ENCODE results near the gene LRRC56. TPM values are rescaled to one million over a fixed set of nuclear protein-coding genes. Genes with fewer than 3 reads are reported as not detected.
A peak's percentile ranks its signal among the peaks of the same experiment; 100 is the strongest.

Gene LRRC56
- total and polyA plus RNA-seq, 9 of the 15 experiments (the other 6 are each of a cell fraction or from before 2014, with no cell fraction given), result 0.03 to 4.5 (median 1.0) TPM; not detected in 1

GRCh38 chr11:506238-506994, 30.9 kb upstream of the LRRC56 start (continued):
- TF ChIP-seq, protein P1, sequence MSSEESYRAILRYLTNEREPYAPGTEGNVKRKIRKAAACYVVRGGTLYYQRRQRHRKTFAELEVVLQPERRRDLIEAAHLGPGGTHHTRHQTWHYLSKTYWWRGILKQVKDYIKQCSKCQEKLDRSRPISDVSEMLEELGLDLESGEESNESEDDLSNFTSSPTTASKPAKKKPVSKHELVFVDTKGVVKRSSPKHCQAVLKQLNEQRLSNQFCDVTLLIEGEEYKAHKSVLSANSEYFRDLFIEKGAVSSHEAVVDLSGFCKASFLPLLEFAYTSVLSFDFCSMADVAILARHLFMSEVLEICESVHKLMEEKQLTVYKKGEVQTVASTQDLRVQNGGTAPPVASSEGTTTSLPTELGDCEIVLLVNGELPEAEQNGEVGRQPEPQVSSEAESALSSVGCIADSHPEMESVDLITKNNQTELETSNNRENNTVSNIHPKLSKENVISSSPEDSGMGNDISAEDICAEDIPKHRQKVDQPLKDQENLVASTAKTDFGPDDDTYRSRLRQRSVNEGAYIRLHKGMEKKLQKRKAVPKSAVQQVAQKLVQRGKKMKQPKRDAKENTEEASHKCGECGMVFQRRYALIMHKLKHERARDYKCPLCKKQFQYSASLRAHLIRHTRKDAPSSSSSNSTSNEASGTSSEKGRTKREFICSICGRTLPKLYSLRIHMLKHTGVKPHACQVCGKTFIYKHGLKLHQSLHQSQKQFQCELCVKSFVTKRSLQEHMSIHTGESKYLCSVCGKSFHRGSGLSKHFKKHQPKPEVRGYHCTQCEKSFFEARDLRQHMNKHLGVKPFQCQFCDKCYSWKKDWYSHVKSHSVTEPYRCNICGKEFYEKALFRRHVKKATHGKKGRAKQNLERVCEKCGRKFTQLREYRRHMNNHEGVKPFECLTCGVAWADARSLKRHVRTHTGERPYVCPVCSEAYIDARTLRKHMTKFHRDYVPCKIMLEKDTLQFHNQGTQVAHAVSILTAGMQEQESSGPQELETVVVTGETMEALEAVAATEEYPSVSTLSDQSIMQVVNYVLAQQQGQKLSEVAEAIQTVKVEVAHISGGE (CRISPR knock-in tag; IDR thresholded peaks at IDR 0.05), result peak in 1 of 3 experiments; percentile 45; a peak in 1 of 6 replicates
- 0 out of 2 replicates have a peak, but pooled peaks have one; percentile 35 for TF ChIP-seq ZNF583 (CRISPR knock-in tag; IDR thresholded peaks at IDR 0.05)
- peak; percentile 97 for TF ChIP-seq EP400 (IDR thresholded peaks at IDR 0.05)
- 0 out of 2 replicates have a peak, but pooled peaks have one; percentile 34 for TF ChIP-seq HES1 (IDR thresholded peaks at IDR 0.05; ENCODE audit: low read depth)
- TF ChIP-seq MXD1 (CRISPR knock-in tag; IDR thresholded peaks at IDR 0.05; ENCODE audit: borderline replicate concordance, poor library complexity, severe bottlenecking), result peak; percentile 82
- no peak for TF ChIP-seq GABPB2 (CRISPR knock-in tag; conservative IDR thresholded peaks at IDR 0.05)
- TF ChIP-seq THAP12 (CRISPR knock-in tag; IDR thresholded peaks at IDR 0.05), result 0 out of 2 replicates have a peak, but pooled peaks have one; percentile 25
- TF ChIP-seq NONO (IDR thresholded peaks at IDR 0.05; ENCODE audit: low read depth in 2 of 2, low read length in 1 of 2), result no peak
- TF ChIP-seq HDAC3 (IDR thresholded peaks at IDR 0.05; ENCODE audit: borderline replicate concordance, partially characterized antibody), result no peak
- TF ChIP-seq TEAD1 (CRISPR knock-in tag; IDR thresholded peaks at IDR 0.05), result peak in 1 of 2 experiments; percentile 56; a peak in 3 of 4 replicates
- TF ChIP-seq ARID2 (IDR thresholded peaks at IDR 0.05), result no peak
- peak; percentile 32; the same call in 1 of the 2 replicates for TF ChIP-seq ETS1 (conservative IDR thresholded peaks at IDR 0.05; ENCODE audit: control insufficient read depth, low read depth, low read length)
- peak; percentile 93 for TF ChIP-seq SRSF1 (IDR thresholded peaks at IDR 0.05; ENCODE audit: low read depth, low read length)
- TF ChIP-seq HNRNPUL1 (IDR thresholded peaks at IDR 0.05; ENCODE audit: low read length), result no peak
